HG03135 (cell line): ENCODE data around the gene FCHO2.

ENCODE experiments used
- ATAC-seq: cut with Tn5 transposase; IDR thresholded peaks from one replicate; pipeline ENCODE4 v1.9.1; 2021; ENCODE audit warnings: mild to moderate bottlenecking, moderate library complexity; ENCODE audit not compliant: unreplicated experiment

FCHO2 gene

DNA sequence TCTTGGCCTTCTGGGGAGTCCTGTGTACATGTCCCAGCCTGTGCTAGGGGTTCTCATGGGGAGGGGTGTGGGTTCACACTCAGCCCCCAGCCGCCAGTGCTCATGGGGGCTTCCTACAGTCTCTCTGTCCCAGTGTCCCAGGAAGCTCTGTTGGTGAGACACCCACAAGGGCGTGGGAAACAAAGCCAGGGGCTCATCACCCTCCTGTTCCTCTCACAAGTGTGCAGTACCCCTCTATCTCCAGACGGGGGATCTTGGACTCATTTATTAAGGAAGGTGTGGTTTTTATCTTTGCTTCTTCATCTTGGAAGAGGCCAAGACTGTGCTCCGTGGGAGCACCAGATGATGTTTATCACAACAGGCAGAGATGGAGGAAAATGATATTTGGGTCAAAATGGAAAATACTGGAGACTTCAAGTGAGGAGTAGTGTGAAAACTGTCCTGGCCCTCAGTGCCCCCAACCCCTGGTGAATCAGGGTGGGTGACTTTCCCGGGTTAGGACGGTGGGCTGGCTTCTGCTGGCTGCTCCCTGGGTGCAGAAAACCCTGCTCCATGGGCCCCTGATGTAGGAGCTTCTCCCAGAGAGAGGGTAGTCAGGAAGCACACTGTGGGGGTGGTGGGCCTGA is 179.7 kb downstream of the FCHO2 start:
- no peak for ATAC-seq

- ATAC-seq: no peak
Observed at GRCh38 chr5:73136055-73136562, 180.3 kb downstream of the FCHO2 start.

GRCh38 chr5:73137563-73138530 is 182.0 kb downstream of the FCHO2 start:
- no peak for ATAC-seq

GRCh38 chr5:73139485-73139884 is 183.6 kb downstream of the FCHO2 start:
- no peak for ATAC-seq
